SK-N-SH (cell line): Measurements from ENCODE around the gene IL20RB. TPM values are rescaled to one million over a fixed set of nuclear protein-coding genes. Genes with fewer than 3 reads are reported as not detected.

Source experiments
- CTCF ChIA-PET: fragments of 300-600, 350-600 bp; formaldehyde crosslinking; extraction: SDS; loops from one replicate; lab custom pipeline; 2021; lab: Yijun Ruan, JAX
- POLR2A ChIA-PET: fragments of 350-600 bp; sonication (Branson Sonifier 250); formaldehyde crosslinking; extraction: SDS; loops from one replicate; lab custom pipeline; 2020; ENCODE audit warnings: antibody characterized with exemption, inconsistent platforms; lab: Yijun Ruan, JAX
- DNase-seq: peaks from one replicate; pipeline ENCODE4 v3.0.0; 2012
- H2AFZ ChIP-seq: fragments of 200-600 bp; sonication (generic); 2 replicates; pipeline ENCODE4 v1.8.1; 2016; ENCODE audit warnings: antibody characterized with exemption, mild to moderate bottlenecking, low read depth
- H3F3A ChIP-seq: fragments of 200-600 bp; sonication (generic); replicated peaks from 2 replicates; pipeline ENCODE3; 2016; ENCODE audit warnings: antibody characterized with exemption, mild to moderate bottlenecking; ENCODE audit not compliant: insufficient read depth
- H3K27ac ChIP-seq, 2 experiments: fragments of 200-500 bp in 1 of 2; fragments of 200-600 bp in 1 of 2; sonication (Bioruptor generic) in 1 of 2; sonication (generic), shearing (Covaris generic) in 1 of 2; 2 replicates each; pipeline versions ENCODE4 v1.5.1 to v1.6.1; 2014 to 2016; ENCODE audit warnings: low read depth in 2 of 2, inconsistent platforms in 1 of 2, low read length in 1 of 2, mild to moderate bottlenecking in 1 of 2, mixed read lengths in 1 of 2
- H3K27me3 ChIP-seq: fragments of 200-600 bp; sonication (generic), shearing (Covaris generic); 2 replicates; pipeline ENCODE4 v1.6.1; 2016; ENCODE audit warnings: mixed run types; ENCODE audit not compliant: insufficient read depth
- H3K36me3 ChIP-seq, 2 experiments: fragments of 200-500 bp in 1 of 2; fragments of 200-600 bp in 1 of 2; sonication (Bioruptor generic) in 1 of 2; sonication (generic) in 1 of 2; replicated peaks in 1 of 2; 2 replicates each; pipeline versions ENCODE3 to v1.5.1; 2014 to 2016; ENCODE audit warnings: low read length in 1 of 2, mild to moderate bottlenecking in 1 of 2; ENCODE audit not compliant: insufficient read depth in 2 of 2, control insufficient read depth in 1 of 2
- H3K4me1 ChIP-seq, 2 experiments: fragments of 200-500 bp in 1 of 2; fragments of 200-600 bp in 1 of 2; sonication (Bioruptor generic) in 1 of 2; sonication (generic), shearing (Covaris generic) in 1 of 2; 2 replicates each; pipeline versions ENCODE4 v1.5.1 to v1.6.1; 2014 to 2016; ENCODE audit warnings: low read depth in 1 of 2, low read length in 1 of 2, mixed run types in 1 of 2; ENCODE audit not compliant: insufficient read depth in 2 of 2, control insufficient read depth in 1 of 2
- H3K4me2 ChIP-seq: fragments of 200-600 bp; sonication (generic), shearing (Covaris generic); 2 replicates; pipeline ENCODE4 v1.6.1; 2017; ENCODE audit warnings: mixed run types
- H3K4me3 ChIP-seq, 2 experiments: fragments of 200-500 bp in 1 of 2; fragments of 200-600 bp in 1 of 2; sonication (Bioruptor generic) in 1 of 2; sonication (generic), shearing (Covaris generic) in 1 of 2; 2 replicates each; pipeline versions ENCODE4 v1.5.1 to v1.8.1; 2014 to 2016; ENCODE audit warnings: low read depth in 2 of 2, inconsistent platforms in 1 of 2, low read length in 1 of 2, mild to moderate bottlenecking in 1 of 2, mixed read lengths in 1 of 2, moderate library complexity in 1 of 2
- H3K79me2 ChIP-seq: fragments of 200-600 bp; sonication (generic); 2 replicates; pipeline ENCODE4 v1.8.1; 2017; ENCODE audit warnings: mild to moderate bottlenecking; ENCODE audit not compliant: insufficient read depth
- H3K9ac ChIP-seq: fragments of 200-600 bp; sonication (generic); 2 replicates; pipeline ENCODE4 v1.6.1; 2017; ENCODE audit warnings: mixed run types
- H3K9me2 ChIP-seq: fragments of 200-600 bp; sonication (generic); 2 replicates; pipeline ENCODE4 v1.6.1; 2017; ENCODE audit warnings: mixed run types
- H3K9me3 ChIP-seq: fragments of 200-600 bp; sonication (generic); 2 replicates; pipeline ENCODE4 v1.6.1; 2017; ENCODE audit warnings: mixed run types, mild to moderate bottlenecking, moderate library complexity
- H4K20me1 ChIP-seq: fragments of 200-600 bp; sonication (generic); 2 replicates; pipeline ENCODE4 v1.6.1; 2017; ENCODE audit warnings: mild to moderate bottlenecking, mixed run types; ENCODE audit not compliant: insufficient read depth
- CTCF ChIP-seq: fragments of 200-600 bp; sonication (generic); IDR thresholded peaks from 2 replicates; pipeline ENCODE4 v1.6.1; 2017; ENCODE audit warnings: antibody characterized with exemption, mild to moderate bottlenecking, moderate library complexity
- ELF1 ChIP-seq: IDR thresholded peaks from 2 replicates; pipeline ENCODE4 v1.4.0; 2012
- EP300 ChIP-seq, 2 experiments: IDR thresholded peaks; 2 replicates each; pipeline versions ENCODE4 v1.4.0 to v1.6.1; 2012; ENCODE audit warnings: borderline replicate concordance in 1 of 2, low read depth in 1 of 2, low read length in 1 of 2
- FOXJ3 ChIP-seq: sonication (generic); formaldehyde crosslinking; IDR thresholded peaks from 2 replicates; pipeline ENCODE4 v1.5.1; 2020; ENCODE audit warnings: mild to moderate bottlenecking, missing genetic modification reagents
- GABPA ChIP-seq: IDR thresholded peaks from 2 replicates; pipeline ENCODE4 v1.4.0; 2012; ENCODE audit warnings: low read depth, mild to moderate bottlenecking
- GATA2 ChIP-seq: sonication (generic); formaldehyde crosslinking; IDR thresholded peaks from 2 replicates; pipeline ENCODE4 v1.5.0; 2020; ENCODE audit warnings: mild to moderate bottlenecking, missing genetic modification reagents
- IRF3 ChIP-seq: fragments of 150-350 bp; IDR thresholded peaks from 2 replicates; pipeline ENCODE4 v1.6.1; 2016; ENCODE audit warnings: mild to moderate bottlenecking, low read depth, low read length
- JUND ChIP-seq: IDR thresholded peaks from 2 replicates; pipeline ENCODE4 v1.4.0; 2012
- MXI1 ChIP-seq: IDR thresholded peaks from 2 replicates; pipeline ENCODE4 v1.6.1; 2012; ENCODE audit warnings: mild to moderate bottlenecking, low read depth, low read length, improper control_type of control experiment
- NRF1 ChIP-seq: IDR thresholded peaks from 2 replicates; pipeline ENCODE4 v1.6.1; 2012; ENCODE audit warnings: low read depth, mild to moderate bottlenecking, low read length
- RCOR1 ChIP-seq: fragments of 150-350 bp; IDR thresholded peaks from 2 replicates; pipeline ENCODE4 v1.6.1; 2017; ENCODE audit warnings: antibody characterized with exemption, low read length
- RXRA ChIP-seq: IDR thresholded peaks from 2 replicates; pipeline ENCODE4 v1.4.0; 2012; ENCODE audit warnings: low read depth, mild to moderate bottlenecking, borderline replicate concordance
- SIN3A ChIP-seq: IDR thresholded peaks from 2 replicates; pipeline ENCODE4 v1.6.1; 2012; ENCODE audit warnings: low read depth, mild to moderate bottlenecking, low read length, moderate library complexity, borderline replicate concordance
- SMC3 ChIP-seq: IDR thresholded peaks from 2 replicates; pipeline ENCODE4 v1.6.1; 2012; ENCODE audit warnings: low read depth, low read length, improper control_type of control experiment
- TAF1 ChIP-seq: IDR thresholded peaks from 2 replicates; pipeline ENCODE4 v1.6.1; 2012; ENCODE audit warnings: low read depth, mild to moderate bottlenecking, low read length, moderate library complexity, borderline replicate concordance
- WGBS: methylation state at CpG from one replicate; pipeline ENCODE4 v1.1.6; 2017; ENCODE audit warnings: low lambda C conversion rate; 5-methylcytosine and 5-hydroxymethylcytosine counted together
- polyA plus RNA-seq, 3 experiments: library from polyadenylated mRNA; depleted of rRNA; stranded (reverse); fragments of >200 nt; gene quantifications; 2 replicates each; pipeline ENCODE4 v1.2.3, GENCODE V29; 2012
- TF ChIP-seq, protein P1 (sequence below): IDR thresholded peaks from 2 replicates; pipeline ENCODE4 v1.4.0; 2012; ENCODE audit warnings: low read depth, borderline replicate concordance
- TF ChIP-seq, protein P2 (sequence below): IDR thresholded peaks from 2 replicates; pipeline ENCODE4 v1.4.0; 2012; ENCODE audit warnings: low read depth, borderline replicate concordance
- TF ChIP-seq, protein P3 (sequence below): IDR thresholded peaks from 2 replicates; pipeline ENCODE4; 2012

The IL20RB gene
- polyA plus RNA-seq, 1 of the 3 experiments (the other 2 are of a cell fraction), result 0.58 TPM

- POLR2A ChIA-PET, result no interaction called here
- 100% methylated on average over 2 of the region's 2 CpGs for WGBS
- CTCF ChIA-PET, result no interaction called here
Observed at GRCh38 chr3:136908297-136908696, 49.5 kb upstream of the IL20RB start.

GRCh38 chr3:136909187-136909586 lies 48.6 kb upstream of the IL20RB start:
- no peak overlapping the region for H3K4me3 ChIP-seq
- no peaks in the 10 kb centered on the region for H3K9me2 ChIP-seq
- H3K79me2 ChIP-seq, result peaks cover 100% of the 10 kb centered on the region
- no peak overlapping the region for H3K4me2 ChIP-seq
- WGBS, result 83% methylated on average over 4 of the region's 4 CpGs
- peaks cover 11% of the 10 kb centered on the region for H3F3A ChIP-seq
- no peak for DNase-seq
- no peak overlapping the region for H3K27ac ChIP-seq
- ChIA-PET POLR2A (no interaction called here), CTCF (interaction anchor here (1.5 kb wide), 1 partner anchor 157 kb away, joined by 5 read pairs; the partner anchor contains the start of gene STAG1)
- H2AFZ ChIP-seq, result no peak overlapping the region
- TF ChIP-seq SIN3A (no peak), CTCF (no peak), ELF1 (no peak), IRF3 (no peak), SMC3 (no peak), GABPA (no peak), TAF1 (no peak), NRF1 (no peak), RXRA (no peak), GATA2 (CRISPR knock-in tag) (no peak), MXI1 (no peak), JUND (no peak), FOXJ3 (CRISPR knock-in tag) (no peak), EP300 (IDR thresholded peaks at IDR 0.05; ENCODE audit: borderline replicate concordance in 1 of 2, low read depth in 1 of 2, low read length in 1 of 2) (no peak), RCOR1 (no peak)
- TF ChIP-seq, protein P1, sequence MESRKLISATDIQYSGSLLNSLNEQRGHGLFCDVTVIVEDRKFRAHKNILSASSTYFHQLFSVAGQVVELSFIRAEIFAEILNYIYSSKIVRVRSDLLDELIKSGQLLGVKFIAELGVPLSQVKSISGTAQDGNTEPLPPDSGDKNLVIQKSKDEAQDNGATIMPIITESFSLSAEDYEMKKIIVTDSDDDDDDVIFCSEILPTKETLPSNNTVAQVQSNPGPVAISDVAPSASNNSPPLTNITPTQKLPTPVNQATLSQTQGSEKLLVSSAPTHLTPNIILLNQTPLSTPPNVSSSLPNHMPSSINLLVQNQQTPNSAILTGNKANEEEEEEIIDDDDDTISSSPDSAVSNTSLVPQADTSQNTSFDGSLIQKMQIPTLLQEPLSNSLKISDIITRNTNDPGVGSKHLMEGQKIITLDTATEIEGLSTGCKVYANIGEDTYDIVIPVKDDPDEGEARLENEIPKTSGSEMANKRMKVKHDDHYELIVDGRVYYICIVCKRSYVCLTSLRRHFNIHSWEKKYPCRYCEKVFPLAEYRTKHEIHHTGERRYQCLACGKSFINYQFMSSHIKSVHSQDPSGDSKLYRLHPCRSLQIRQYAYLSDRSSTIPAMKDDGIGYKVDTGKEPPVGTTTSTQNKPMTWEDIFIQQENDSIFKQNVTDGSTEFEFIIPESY, result no peak
- TF ChIP-seq, protein P2, sequence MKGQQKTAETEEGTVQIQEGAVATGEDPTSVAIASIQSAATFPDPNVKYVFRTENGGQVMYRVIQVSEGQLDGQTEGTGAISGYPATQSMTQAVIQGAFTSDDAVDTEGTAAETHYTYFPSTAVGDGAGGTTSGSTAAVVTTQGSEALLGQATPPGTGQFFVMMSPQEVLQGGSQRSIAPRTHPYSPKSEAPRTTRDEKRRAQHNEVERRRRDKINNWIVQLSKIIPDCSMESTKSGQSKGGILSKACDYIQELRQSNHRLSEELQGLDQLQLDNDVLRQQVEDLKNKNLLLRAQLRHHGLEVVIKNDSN, result no peak
- TF ChIP-seq, protein P3, sequence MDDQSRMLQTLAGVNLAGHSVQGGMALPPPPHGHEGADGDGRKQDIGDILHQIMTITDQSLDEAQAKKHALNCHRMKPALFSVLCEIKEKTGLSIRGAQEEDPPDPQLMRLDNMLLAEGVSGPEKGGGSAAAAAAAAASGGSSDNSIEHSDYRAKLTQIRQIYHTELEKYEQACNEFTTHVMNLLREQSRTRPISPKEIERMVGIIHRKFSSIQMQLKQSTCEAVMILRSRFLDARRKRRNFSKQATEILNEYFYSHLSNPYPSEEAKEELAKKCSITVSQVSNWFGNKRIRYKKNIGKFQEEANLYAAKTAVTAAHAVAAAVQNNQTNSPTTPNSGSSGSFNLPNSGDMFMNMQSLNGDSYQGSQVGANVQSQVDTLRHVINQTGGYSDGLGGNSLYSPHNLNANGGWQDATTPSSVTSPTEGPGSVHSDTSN, result no peak
- H3K27me3 ChIP-seq, result no peaks in the 10 kb centered on the region
- H3K4me1 ChIP-seq, result no peaks in the 10 kb centered on the region; a peak in 1 of 4 replicates
- peaks cover 3% of the 10 kb centered on the region; the same call in 1 of the 2 replicates for H3K9me3 ChIP-seq
- peaks cover 0 to 11% of the 10 kb centered on the region in 2 experiments for H3K36me3 ChIP-seq
- peaks cover 20% of the 10 kb centered on the region for H4K20me1 ChIP-seq
- no peak overlapping the region for H3K9ac ChIP-seq

More at GRCh38 chr3:136908297-136908696, 49.5 kb upstream of the IL20RB start:
- no peak overlapping the region for H3K27ac ChIP-seq
- no peak overlapping the region for H3K4me2 ChIP-seq
- no peaks in the 10 kb centered on the region; a peak in 1 of 4 replicates for H3K4me1 ChIP-seq
- H3K4me3 ChIP-seq, result no peak overlapping the region
- H3F3A ChIP-seq, result peaks cover 11% of the 10 kb centered on the region
- peaks cover 3% of the 10 kb centered on the region; the same call in 1 of the 2 replicates for H3K9me3 ChIP-seq
- H3K27me3 ChIP-seq, result no peaks in the 10 kb centered on the region
- TF ChIP-seq, protein P2, result no peak
- H3K36me3 ChIP-seq, result peaks cover 0 to 13% of the 10 kb centered on the region in 2 experiments
- DNase-seq, result no peak
- H3K9me2 ChIP-seq, result no peaks in the 10 kb centered on the region
- H2AFZ ChIP-seq, result no peak overlapping the region
- peaks cover 20% of the 10 kb centered on the region for H4K20me1 ChIP-seq
- H3K9ac ChIP-seq, result no peak overlapping the region
- peaks cover 100% of the 10 kb centered on the region for H3K79me2 ChIP-seq
